ENCODE results near the gene CCDC191. TPM values are rescaled to one million over a fixed set of nuclear protein-coding genes. Genes with fewer than 3 reads are reported as not detected.

The CCDC191 gene
- total RNA-seq, 1 donor from 2014 or later: 15.6 TPM

DNA sequence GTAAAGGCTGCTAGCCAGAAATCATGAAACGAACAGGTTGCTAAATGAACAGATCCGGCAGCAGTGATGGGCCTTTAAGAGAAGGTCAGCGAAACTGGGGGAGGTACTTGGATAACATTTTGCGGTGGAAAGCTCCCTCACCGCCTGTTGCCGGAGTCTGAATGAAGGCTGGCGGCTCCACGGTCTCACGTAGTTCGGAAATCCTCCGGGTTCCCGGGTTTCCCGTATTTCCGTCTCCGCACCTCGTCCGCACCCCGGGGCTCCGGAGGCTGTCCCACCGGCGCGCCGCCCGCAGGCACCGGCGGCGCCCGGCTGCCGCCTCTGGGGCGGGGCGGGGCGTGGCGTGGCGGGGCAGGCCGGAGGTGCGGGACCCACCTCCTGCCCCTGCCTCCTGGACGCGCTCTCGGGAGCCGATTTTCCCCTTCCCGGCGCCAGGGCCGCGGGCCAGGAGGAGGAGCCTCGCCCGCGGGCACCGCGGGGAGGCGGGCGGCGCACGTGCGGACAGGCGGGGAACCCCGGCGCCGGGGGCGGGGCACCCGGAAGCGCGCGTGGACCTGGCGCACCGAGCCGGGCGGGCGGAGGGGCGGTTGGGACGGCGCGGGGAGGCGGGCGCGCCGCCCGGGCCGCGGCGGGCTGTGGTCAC, 108.8 kb downstream of the CCDC191 start, which contains the start of gene ZDHHC23:
ZDHHC23 (plus strand) TSS at position 642 of the 643 bp plus-strand sequence. CDS start 790 bp downstream, outside the sequence.
- Mint-ChIP-seq H3K27me3 (peaks cover 23% of the 10 kb centered on the region), H3K9me3 (ENCODE audit: low read depth) (no peaks in the 10 kb centered on the region)

GRCh38 chr3:113946831-113947230, 109.5 kb downstream of the CCDC191 start:
- H3K4me1 Mint-ChIP-seq (ENCODE audit: low read depth): peaks cover 13% of the 10 kb centered on the region

More for the DNA sequence above, 108.8 kb downstream of the CCDC191 start, which contains the start of gene ZDHHC23:
- DNase-seq (ENCODE audit: low spot score, unreplicated experiment): peak; percentile 75
- H3K36me3 Mint-ChIP-seq (ENCODE audit: insufficient read depth): peaks cover 5% of the 10 kb centered on the region
- peak within 1 kb of the TSS; percentile 85 for H3K4me3 Mint-ChIP-seq (ENCODE audit: low read depth)
- peaks cover 13% of the 10 kb centered on the region for H3K4me1 Mint-ChIP-seq (ENCODE audit: low read depth)
- no peak for TF ChIP-seq CTCF (IDR thresholded peaks at IDR 0.05; ENCODE audit: unreplicated experiment)
- peak within 1 kb of the TSS; percentile 89 for H3K27ac Mint-ChIP-seq

GRCh38 chr3:113927556-113927955, 128.8 kb downstream of the CCDC191 start:
- no peaks in the 10 kb centered on the region for H3K36me3 Mint-ChIP-seq (ENCODE audit: insufficient read depth)
- H3K27me3 Mint-ChIP-seq: no peaks in the 10 kb centered on the region
- no peak overlapping the region for H3K4me3 Mint-ChIP-seq (ENCODE audit: low read depth)
- no peaks in the 10 kb centered on the region for H3K4me1 Mint-ChIP-seq (ENCODE audit: low read depth)
- DNase-seq (ENCODE audit: low spot score, unreplicated experiment): no peak
- peaks cover 18% of the 10 kb centered on the region for H3K9me3 Mint-ChIP-seq (ENCODE audit: low read depth)
- H3K27ac Mint-ChIP-seq: no peak overlapping the region
- no peak for TF ChIP-seq CTCF (IDR thresholded peaks at IDR 0.05; ENCODE audit: unreplicated experiment)

More at GRCh38 chr3:113946831-113947230, 109.5 kb downstream of the CCDC191 start:
- no peak for TF ChIP-seq CTCF (IDR thresholded peaks at IDR 0.05; ENCODE audit: unreplicated experiment)
- Mint-ChIP-seq H3K27me3 (peaks cover 27% of the 10 kb centered on the region), H3K4me3 (ENCODE audit: low read depth) (peak overlapping the region; percentile 85), H3K36me3 (ENCODE audit: insufficient read depth) (peaks cover 1% of the 10 kb centered on the region), H3K9me3 (ENCODE audit: low read depth) (no peaks in the 10 kb centered on the region), H3K27ac (peak overlapping the region; percentile 89)
- no peak for DNase-seq (ENCODE audit: low spot score, unreplicated experiment)

DNA sequence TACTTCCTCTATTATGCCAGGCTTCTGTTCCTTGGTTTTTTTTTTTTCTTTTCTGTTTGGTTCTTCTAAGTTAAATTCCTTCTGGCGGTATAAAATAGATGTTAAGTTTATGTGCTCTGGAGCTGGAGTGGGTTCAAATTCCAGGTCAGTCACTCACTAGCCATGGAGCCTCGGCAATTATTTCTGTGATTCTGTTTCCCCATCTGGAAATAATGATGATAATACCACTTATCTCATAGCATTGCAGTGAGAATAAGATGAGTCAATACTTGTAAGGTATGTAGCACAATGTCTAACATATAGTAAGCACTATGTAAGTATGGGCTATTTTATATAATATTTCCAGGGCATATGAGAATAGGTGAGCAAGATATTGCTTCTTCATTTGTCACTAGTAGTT, 141.7 kb downstream of the CCDC191 start:
- Mint-ChIP-seq H3K4me1 (ENCODE audit: low read depth) (no peaks in the 10 kb centered on the region), H3K27me3 (no peaks in the 10 kb centered on the region), H3K27ac (no peak overlapping the region), H3K9me3 (ENCODE audit: low read depth) (no peaks in the 10 kb centered on the region), H3K4me3 (ENCODE audit: low read depth) (no peak overlapping the region), H3K36me3 (ENCODE audit: insufficient read depth) (no peaks in the 10 kb centered on the region)
- DNase-seq (ENCODE audit: low spot score, unreplicated experiment): no peak
- no peak for TF ChIP-seq CTCF (IDR thresholded peaks at IDR 0.05; ENCODE audit: unreplicated experiment)

Other genes starting within 250 kb of the CCDC191 start
- gene GRAMD1C, start 217.7 kb downstream of the CCDC191 start, total RNA-seq: 1.7 and 2.4 TPM in 2 replicates
- 15.4 and 16.5 TPM in 2 replicates for gene ZDHHC23, start 108.5 kb downstream of the CCDC191 start, total RNA-seq
- gene QTRT2, start 211 bp upstream of the CCDC191 start, total RNA-seq: 35.9 and 39.8 TPM in 2 replicates
- gene DRD3, start 122.5 kb upstream of the CCDC191 start, total RNA-seq: not detected in 2 replicates
- not detected in 2 replicates for gene ZNF80, start 181.1 kb upstream of the CCDC191 start, total RNA-seq
- not detected in 2 replicates for gene TIGIT, start 237.5 kb upstream of the CCDC191 start, total RNA-seq